Measurements from ENCODE around the gene TENM4.

The TENM4 gene

DNA sequence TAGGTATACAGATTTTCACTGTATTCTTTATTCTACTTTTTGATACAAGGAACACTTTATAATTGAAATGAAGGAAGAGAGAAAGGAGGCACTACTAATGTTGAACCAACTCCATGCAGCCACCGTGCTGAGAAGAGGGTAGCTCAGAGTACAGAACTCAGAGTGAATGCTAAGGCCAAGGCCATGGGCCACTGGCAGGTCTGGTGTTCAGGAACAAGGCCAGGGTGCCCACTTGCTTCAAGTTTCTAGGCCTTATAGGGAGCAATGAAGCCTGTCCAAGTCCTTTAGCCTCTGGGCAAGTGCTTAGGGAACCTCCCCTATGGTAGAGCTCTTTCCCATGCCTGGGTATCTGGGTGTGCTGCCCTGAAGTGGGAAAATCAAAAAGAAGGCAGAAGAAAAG lies 235.0 kb downstream of the TENM4 start:
- Histone ChIP-seq H3K27me3 (ENCODE audit: control insufficient read depth, low read length) (no peaks in the 10 kb centered on the region), H3K9me2 (replicated peaks; ENCODE audit: control insufficient read depth, low read length) (no peaks in the 10 kb centered on the region), H3K9me3 (ENCODE audit: control insufficient read depth, insufficient read depth, low read length) (no peaks in the 10 kb centered on the region), H3F3A (ENCODE audit: control insufficient read depth, insufficient read depth) (no peaks in the 10 kb centered on the region), H4K20me1 (ENCODE audit: control insufficient read depth, insufficient read depth, low read depth, low read length) (no peaks in the 10 kb centered on the region), H3K4me2 (ENCODE audit: low read length) (no peak overlapping the region), H3K79me2 (ENCODE audit: control insufficient read depth, low read length) (no peaks in the 10 kb centered on the region), H3K27ac (ENCODE audit: low read depth, low read length) (no peak overlapping the region), H3K4me1 (ENCODE audit: control insufficient read depth, low read length) (no peaks in the 10 kb centered on the region), H3K4me3 (ENCODE audit: low read length) (no peak overlapping the region), H3K36me3 (ENCODE audit: control insufficient read depth, low read length) (no peaks in the 10 kb centered on the region)
- TF ChIP-seq, protein P1, sequence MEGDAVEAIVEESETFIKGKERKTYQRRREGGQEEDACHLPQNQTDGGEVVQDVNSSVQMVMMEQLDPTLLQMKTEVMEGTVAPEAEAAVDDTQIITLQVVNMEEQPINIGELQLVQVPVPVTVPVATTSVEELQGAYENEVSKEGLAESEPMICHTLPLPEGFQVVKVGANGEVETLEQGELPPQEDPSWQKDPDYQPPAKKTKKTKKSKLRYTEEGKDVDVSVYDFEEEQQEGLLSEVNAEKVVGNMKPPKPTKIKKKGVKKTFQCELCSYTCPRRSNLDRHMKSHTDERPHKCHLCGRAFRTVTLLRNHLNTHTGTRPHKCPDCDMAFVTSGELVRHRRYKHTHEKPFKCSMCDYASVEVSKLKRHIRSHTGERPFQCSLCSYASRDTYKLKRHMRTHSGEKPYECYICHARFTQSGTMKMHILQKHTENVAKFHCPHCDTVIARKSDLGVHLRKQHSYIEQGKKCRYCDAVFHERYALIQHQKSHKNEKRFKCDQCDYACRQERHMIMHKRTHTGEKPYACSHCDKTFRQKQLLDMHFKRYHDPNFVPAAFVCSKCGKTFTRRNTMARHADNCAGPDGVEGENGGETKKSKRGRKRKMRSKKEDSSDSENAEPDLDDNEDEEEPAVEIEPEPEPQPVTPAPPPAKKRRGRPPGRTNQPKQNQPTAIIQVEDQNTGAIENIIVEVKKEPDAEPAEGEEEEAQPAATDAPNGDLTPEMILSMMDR (IDR thresholded peaks at IDR 0.05; ENCODE audit: low read depth, low read length, poor library complexity, severe bottlenecking) = no peak
- no peak for TF ChIP-seq EZH2phosphoT487 (IDR thresholded peaks at IDR 0.05; ENCODE audit: borderline replicate concordance, low read length)

DNA sequence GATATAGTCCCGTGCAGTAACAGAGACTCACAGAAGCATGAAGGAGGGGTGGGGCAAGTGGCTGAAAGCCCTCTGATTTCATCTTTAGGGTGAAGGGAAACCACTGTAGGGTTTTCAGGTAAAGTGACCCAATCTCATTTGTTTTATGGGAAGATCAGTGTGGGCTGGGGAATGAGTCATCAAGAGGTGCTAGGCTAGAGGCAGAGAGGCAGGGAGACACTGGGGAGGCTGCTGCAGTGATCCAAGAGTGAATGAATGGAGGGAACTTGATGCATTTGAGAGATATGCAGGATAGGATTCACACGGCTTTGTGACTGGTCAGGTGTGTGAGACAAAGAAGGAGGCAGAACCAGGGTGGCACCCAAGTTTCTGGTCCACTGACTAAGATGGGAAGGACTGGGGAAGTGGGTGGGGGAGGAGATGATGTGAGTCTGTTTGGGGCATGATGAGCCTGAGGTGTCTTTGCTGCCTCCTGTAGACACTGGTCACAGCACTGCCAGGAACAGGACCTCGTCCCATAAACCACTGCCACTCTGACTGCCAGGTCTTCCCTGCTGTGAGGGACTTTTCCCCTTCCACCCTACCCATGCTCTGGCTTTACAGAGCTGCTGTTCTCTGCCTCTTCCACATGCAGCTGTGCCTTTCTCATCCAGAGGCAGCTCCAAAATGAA lies 239.0 kb downstream of the TENM4 start:
- H4K20me1 ChIP-seq (ENCODE audit: control insufficient read depth, insufficient read depth, low read depth, low read length) = no peaks in the 10 kb centered on the region
- H3F3A ChIP-seq (ENCODE audit: control insufficient read depth, insufficient read depth) = no peaks in the 10 kb centered on the region
- no peak for TF ChIP-seq EZH2phosphoT487 (IDR thresholded peaks at IDR 0.05; ENCODE audit: borderline replicate concordance, low read length)
- TF ChIP-seq, protein P1 (IDR thresholded peaks at IDR 0.05; ENCODE audit: low read depth, low read length, poor library complexity, severe bottlenecking) = no peak
- no peak overlapping the region for H3K4me2 ChIP-seq (ENCODE audit: low read length)
- H3K9me2 ChIP-seq (replicated peaks; ENCODE audit: control insufficient read depth, low read length) = no peaks in the 10 kb centered on the region
- no peaks in the 10 kb centered on the region for H3K9me3 ChIP-seq (ENCODE audit: control insufficient read depth, insufficient read depth, low read length)
- no peak overlapping the region for H3K4me3 ChIP-seq (ENCODE audit: low read length)
- H3K4me1 ChIP-seq (ENCODE audit: control insufficient read depth, low read length) = no peaks in the 10 kb centered on the region
- H3K36me3 ChIP-seq (ENCODE audit: control insufficient read depth, low read length) = no peaks in the 10 kb centered on the region
- H3K27ac ChIP-seq (ENCODE audit: low read depth, low read length) = no peak overlapping the region
- no peaks in the 10 kb centered on the region for H3K79me2 ChIP-seq (ENCODE audit: control insufficient read depth, low read length)
- no peaks in the 10 kb centered on the region for H3K27me3 ChIP-seq (ENCODE audit: control insufficient read depth, low read length)

DNA sequence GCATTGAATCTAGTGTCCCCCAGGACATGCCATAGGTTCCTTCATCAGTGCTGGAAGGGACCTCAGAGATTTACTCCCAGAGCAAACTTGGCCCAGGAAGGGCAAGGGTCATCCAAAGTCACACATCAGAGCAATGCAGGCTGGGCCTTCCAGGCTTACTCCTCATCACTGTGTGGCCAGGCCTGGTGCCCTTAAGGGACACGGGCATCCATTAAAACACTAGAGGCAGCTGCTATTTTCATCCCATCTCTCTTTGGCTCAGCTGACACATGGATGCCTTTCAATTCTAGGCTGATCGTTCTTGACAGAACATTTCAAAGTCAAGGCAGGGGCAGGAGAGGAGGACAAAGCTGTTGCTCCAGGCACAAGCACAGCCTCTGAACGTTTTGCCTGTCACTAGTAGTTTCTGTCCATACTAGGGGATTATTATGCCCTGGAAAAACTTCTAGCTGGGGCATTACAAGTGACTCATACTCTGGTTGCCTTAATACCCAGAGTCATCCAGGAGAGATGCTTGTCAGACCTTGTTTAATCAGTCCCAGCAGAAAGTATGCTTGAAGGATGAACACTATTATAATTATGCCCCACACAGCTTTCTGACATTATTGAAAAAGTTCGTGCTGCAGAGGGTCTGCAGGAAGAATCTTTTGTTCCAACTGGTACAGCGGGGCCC lies 240.3 kb downstream of the TENM4 start:
- no peak for TF ChIP-seq EZH2phosphoT487 (IDR thresholded peaks at IDR 0.05; ENCODE audit: borderline replicate concordance, low read length)
- TF ChIP-seq, protein P1 (IDR thresholded peaks at IDR 0.05; ENCODE audit: low read depth, low read length, poor library complexity, severe bottlenecking) = no peak
- Histone ChIP-seq H3K27me3 (ENCODE audit: control insufficient read depth, low read length) (no peaks in the 10 kb centered on the region), H3K9me2 (replicated peaks; ENCODE audit: control insufficient read depth, low read length) (no peaks in the 10 kb centered on the region), H3K27ac (ENCODE audit: low read depth, low read length) (no peak overlapping the region), H3K4me3 (ENCODE audit: low read length) (no peak overlapping the region), H3K79me2 (ENCODE audit: control insufficient read depth, low read length) (no peaks in the 10 kb centered on the region), H3K9me3 (ENCODE audit: control insufficient read depth, insufficient read depth, low read length) (no peaks in the 10 kb centered on the region), H3F3A (ENCODE audit: control insufficient read depth, insufficient read depth) (no peaks in the 10 kb centered on the region), H3K4me2 (ENCODE audit: low read length) (no peak overlapping the region), H3K36me3 (ENCODE audit: control insufficient read depth, low read length) (no peaks in the 10 kb centered on the region), H3K4me1 (ENCODE audit: control insufficient read depth, low read length) (no peaks in the 10 kb centered on the region), H4K20me1 (ENCODE audit: control insufficient read depth, insufficient read depth, low read depth, low read length) (no peaks in the 10 kb centered on the region)

All from DOHH2 (cell line).